ENCODE results near the gene NR6A1. TPM values are rescaled to one million over a fixed set of nuclear protein-coding genes. Genes with fewer than 3 reads are reported as not detected.

The NR6A1 gene
- polyA plus RNA-seq, 1 experiment: 0.10 TPM

DNA sequence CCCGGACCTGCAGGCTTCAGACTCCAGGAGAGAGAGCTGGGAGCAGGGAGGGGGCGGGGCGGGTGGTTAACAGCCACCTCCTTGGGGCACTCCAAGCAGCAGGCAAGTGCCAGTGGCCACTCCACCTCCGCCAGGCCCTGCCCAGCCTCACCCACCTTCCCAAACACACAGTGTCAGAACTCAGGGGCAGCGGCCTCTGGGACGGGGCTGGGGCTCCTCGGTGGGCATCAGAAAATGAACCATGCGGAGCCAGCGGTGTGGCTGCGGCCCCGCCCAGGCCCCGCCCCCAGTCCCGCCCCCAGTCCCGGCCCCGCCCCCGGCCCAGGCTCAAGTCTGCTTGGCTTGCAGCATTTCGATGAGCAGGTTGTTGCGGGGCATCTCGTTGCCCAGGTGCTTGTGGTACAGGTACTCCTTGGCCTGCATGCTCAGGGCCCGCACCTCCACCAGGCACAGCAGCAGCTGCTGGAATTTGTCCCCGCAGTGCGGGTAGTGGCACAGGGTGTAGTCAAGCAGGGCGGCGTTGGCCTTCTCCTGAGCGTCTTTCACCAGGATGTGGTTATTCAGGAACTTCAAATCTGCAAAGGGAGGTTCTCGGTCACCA is 288.6 kb downstream of the NR6A1 start:
- POLR2A ChIA-PET: no interaction called here
- DNase-seq (ENCODE audit: low read depth, low spot score): no peak
- H3K4me3 ChIP-seq (ENCODE audit: low read depth, low read length): no peak overlapping the region
- CTCF ChIA-PET: no interaction called here
- no peaks in the 10 kb centered on the region; the same call in 1 of the 2 replicates for H3K9me3 ChIP-seq (ENCODE audit: control insufficient read depth, insufficient read depth, low read length)
- no peak for TF ChIP-seq CTCF (IDR thresholded peaks at IDR 0.05; ENCODE audit: low read depth, low read length)
- H3K27ac ChIP-seq (ENCODE audit: low read depth, low read length): no peak overlapping the region
- H3K27me3 ChIP-seq (ENCODE audit: control insufficient read depth, insufficient read depth, low read length): peaks cover 76% of the 10 kb centered on the region

DNA sequence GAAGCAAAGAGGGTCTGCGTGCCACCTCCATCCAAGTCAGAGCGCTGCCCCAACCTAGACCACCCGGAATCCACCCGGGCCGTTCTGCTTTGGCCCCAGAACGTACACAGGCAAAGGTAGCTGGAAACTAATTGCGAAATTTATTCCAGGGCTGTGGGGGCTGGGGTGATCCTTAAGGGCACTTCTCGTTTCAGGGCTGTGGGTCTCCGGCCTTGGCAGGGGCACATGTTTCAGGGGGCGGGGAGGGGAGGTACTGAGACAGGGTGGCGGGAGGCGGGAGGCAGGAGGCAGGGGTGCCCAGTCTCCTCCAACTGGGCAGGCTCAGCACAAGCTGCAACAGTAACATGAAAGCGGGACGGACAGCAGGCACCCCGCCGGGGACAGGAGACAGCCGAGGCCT is 290.0 kb downstream of the NR6A1 start:
- ChIA-PET CTCF (no interaction called here), POLR2A (interaction anchor here (0.6 kb wide), 2 partner anchors 17 to 55 kb away, joined by 3 read pairs; no protein-coding TSS in a partner anchor)
- Histone ChIP-seq H3K27me3 (ENCODE audit: control insufficient read depth, insufficient read depth, low read length) (peaks cover 71% of the 10 kb centered on the region), H3K27ac (ENCODE audit: low read depth, low read length) (no peak overlapping the region), H3K4me3 (ENCODE audit: low read depth, low read length) (no peak overlapping the region), H3K9me3 (ENCODE audit: control insufficient read depth, insufficient read depth, low read length) (no peaks in the 10 kb centered on the region; the same call in 1 of the 2 replicates)
- DNase-seq (ENCODE audit: low read depth, low spot score): no peak
- no peak for TF ChIP-seq CTCF (IDR thresholded peaks at IDR 0.05; ENCODE audit: low read depth, low read length)

- Histone ChIP-seq H3K9me3 (ENCODE audit: control insufficient read depth, insufficient read depth, low read length) (no peaks in the 10 kb centered on the region; the same call in 1 of the 2 replicates), H3K27ac (ENCODE audit: low read depth, low read length) (no peak overlapping the region), H3K27me3 (ENCODE audit: control insufficient read depth, insufficient read depth, low read length) (peaks cover 71% of the 10 kb centered on the region), H3K4me3 (ENCODE audit: low read depth, low read length) (no peak overlapping the region)
- TF ChIP-seq CTCF (IDR thresholded peaks at IDR 0.05; ENCODE audit: low read depth, low read length): peak; percentile 51
- DNase-seq (ENCODE audit: low read depth, low spot score): no peak
- CTCF ChIA-PET: no interaction called here
- POLR2A ChIA-PET: no interaction called here
Observed at GRCh38 chr9:124480621-124480981, 290.5 kb downstream of the NR6A1 start.

DNA sequence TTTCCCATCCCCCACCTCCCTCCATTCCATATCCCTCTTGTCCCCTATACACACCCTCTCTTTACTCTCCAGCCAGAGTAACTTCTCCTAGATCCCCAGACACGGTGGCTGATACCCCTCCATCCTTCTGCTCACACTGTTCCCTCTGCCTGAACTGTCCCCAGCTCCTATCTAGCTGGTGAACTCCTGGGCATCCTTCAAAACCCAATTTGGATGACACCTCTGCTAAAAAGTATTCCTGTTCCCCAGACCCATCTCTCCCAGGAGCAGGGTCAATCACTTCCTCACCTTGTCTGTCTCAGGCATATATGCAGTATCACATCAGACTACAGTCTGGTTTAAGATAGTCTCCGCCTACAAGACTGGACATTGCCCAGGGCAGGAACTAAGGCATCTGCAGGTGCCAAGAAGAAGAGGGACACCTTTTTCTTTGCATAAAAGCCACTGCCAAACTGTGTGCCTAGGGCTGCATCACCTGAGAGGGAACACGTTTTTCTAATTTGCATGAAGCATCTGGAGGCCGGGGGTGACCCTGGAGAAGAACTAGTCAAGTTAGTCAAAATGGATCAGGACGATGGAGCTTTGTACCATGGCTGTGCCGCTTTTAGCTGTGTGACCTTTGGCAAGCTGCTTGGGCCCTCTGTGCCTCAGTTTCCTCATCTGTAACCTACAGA is 291.0 kb downstream of the NR6A1 start:
- ChIA-PET POLR2A (no interaction called here), CTCF (no interaction called here)
- H3K9me3 ChIP-seq (ENCODE audit: control insufficient read depth, insufficient read depth, low read length): no peaks in the 10 kb centered on the region; the same call in 1 of the 2 replicates

More for the DNA sequence above, 291.0 kb downstream of the NR6A1 start:
- Histone ChIP-seq H3K27me3 (ENCODE audit: control insufficient read depth, insufficient read depth, low read length) (peaks cover 73% of the 10 kb centered on the region), H3K4me3 (ENCODE audit: low read depth, low read length) (no peak overlapping the region), H3K27ac (ENCODE audit: low read depth, low read length) (no peak overlapping the region)
- TF ChIP-seq CTCF (IDR thresholded peaks at IDR 0.05; ENCODE audit: low read depth, low read length): no peak
- DNase-seq (ENCODE audit: low read depth, low spot score): no peak
